AML-193 (cell line): ENCODE measurements around the gene MACROH2A2.
"Not testable (repeated sequence)": the region's sequence is repeated elsewhere in the genome, so short reads cannot be mapped to it uniquely, and the experiment has no call there.

Source experiments
- DNase-seq, 2 experiments: peaks; one replicate each; lab custom pipeline; 2025; lab: John Stamatoyannopoulos, UW

Gene MACROH2A2

GRCh38 chr10:70067586-70067985 lies 14.9 kb downstream of the MACROH2A2 start:
- DNase-seq: no peak

DNA sequence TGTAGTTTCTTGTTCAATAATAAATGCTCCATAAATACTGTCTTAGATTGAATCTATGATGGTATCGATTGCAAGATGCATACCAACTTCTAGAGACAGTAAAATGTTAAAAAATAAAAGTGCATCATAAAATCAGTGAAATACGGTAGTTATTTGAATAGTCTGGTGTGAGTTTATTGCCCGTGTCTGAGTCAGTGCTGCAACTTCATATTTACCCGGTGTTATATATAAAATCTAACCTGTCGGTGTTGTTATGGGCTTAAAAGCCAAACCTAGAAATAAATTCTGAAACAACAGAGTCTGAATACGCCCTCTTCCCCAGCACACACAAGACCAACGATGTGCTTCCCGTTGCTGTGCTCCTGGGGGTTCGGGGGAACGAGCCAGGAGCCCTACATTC lies 16.3 kb downstream of the MACROH2A2 start:
- DNase-seq: no peak

DNA sequence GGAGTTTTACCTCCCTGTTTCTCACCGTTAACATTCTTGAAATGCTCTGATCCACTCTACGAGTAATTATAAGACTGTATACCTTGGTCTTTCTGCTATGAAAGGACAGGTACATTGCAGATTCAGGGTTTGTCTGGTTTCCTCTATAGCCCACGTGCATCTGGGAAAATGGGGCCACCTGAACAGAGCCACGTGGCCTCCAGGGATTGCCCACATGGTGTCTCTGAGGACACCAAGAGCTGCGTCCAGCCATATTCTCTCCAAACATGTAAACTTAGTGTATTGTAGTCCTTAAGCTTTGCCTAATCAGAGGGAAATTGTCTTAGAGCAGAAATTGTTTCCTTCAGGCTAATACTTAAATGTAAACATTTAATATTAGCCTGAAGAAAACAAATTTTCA lies 16.7 kb downstream of the MACROH2A2 start:
- DNase-seq: no peak

DNA sequence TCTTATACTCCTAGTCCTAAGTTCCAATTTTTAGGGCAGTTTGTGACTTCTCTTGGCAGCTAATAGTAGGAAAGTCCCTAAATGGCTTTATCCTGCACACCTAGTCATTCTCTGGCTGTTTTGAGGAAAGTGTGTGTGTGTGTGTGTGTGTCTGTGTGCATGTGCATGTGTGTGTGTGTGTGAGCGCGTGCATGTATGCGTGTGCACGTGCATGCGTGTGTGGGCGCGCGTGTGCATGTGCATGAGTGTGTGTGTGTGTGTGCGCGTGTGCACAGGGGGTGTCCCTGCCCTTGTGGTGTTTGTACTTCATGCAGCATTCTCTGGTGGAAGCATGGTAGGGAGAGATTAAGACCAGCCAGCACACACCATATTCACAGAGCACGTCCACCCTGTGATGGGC lies 18.2 kb downstream of the MACROH2A2 start:
- no peak for DNase-seq

- DNase-seq: no peak
These were observed 21.5 kb downstream of the MACROH2A2 start for GRCh38 chr10:70074165-70074564.

DNA sequence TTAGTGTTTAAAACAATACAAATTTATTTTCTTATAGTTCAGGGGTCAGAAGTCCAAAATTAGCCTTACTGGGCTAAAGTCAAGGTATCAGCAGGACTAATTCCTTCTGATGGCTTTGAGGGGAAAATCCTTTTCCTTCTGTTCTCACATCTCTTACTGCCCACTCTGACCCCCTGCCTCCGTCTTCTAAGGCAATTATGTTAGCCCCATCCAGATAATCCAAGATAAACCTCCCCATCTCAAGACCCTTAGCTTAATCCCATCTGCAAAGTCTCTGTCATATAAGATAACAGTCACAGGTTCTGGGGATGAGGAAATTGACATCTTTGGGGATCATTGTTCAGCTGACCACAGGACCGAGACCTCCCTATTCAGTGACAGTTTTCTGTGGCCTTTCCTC lies 22.3 kb downstream of the MACROH2A2 start:
- DNase-seq: no peak

GRCh38 chr10:70078329-70078728 lies 25.7 kb downstream of the MACROH2A2 start:
- no peak for DNase-seq

- DNase-seq: no peak
These were observed 26.3 kb downstream of the MACROH2A2 start for GRCh38 chr10:70078937-70079336.

GRCh38 chr10:70080789-70081188 lies 28.1 kb downstream of the MACROH2A2 start:
- DNase-seq: not testable (repeated sequence)

DNA sequence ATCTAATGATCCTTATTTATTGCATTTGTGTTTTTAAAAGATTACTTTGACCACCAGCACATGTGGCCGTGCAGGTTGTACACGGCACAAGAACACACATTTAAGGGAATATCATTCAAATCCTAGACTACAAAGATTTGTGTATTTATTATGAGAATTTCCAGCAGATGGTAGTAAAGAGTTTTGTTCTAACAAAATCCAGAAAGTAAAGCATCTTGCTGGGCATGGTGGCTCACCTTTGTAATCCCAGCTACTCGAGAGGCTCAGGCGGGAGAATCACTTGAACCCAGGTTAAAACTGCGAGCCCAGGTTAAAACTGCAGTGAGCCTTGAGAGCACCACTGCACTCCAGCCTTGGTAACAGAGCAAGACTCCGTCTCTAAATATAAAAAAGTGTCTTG lies 31.5 kb downstream of the MACROH2A2 start:
- peak in 1 of 2 experiments; percentile 14 for DNase-seq

DNA sequence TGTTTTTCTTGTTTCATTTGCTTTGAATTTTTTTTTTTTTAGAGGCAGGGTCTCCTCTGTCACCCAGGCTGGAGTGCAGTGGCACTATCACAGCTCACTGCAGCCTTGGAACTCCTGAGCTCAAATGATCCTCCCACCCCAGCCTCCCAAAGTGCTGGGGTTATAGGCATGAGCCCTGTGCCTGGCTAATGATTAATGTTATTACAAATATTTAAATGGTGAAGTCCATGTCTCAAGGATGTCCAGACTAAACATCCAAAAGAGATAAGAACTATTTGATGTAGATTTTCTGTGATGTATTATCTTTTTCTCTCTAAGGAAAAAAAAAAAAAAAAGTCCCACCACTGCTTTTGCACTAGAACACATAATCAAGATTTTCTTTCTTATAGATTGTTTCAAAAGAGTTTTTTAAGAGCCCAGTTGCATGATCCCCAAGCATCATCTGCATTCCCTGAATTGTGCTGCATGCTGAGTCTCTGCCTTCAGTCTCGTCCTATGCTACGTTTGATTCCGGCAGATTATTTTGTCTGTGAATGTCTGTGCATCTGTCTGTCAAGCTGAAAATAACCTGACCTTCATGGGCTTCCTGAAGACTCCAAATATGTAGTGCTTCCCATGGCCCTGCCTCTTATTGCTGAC lies 33.4 kb downstream of the MACROH2A2 start:
- DNase-seq: no peak

GRCh38 chr10:70087616-70088307 lies 35.1 kb downstream of the MACROH2A2 start:
- DNase-seq: no peak

DNA sequence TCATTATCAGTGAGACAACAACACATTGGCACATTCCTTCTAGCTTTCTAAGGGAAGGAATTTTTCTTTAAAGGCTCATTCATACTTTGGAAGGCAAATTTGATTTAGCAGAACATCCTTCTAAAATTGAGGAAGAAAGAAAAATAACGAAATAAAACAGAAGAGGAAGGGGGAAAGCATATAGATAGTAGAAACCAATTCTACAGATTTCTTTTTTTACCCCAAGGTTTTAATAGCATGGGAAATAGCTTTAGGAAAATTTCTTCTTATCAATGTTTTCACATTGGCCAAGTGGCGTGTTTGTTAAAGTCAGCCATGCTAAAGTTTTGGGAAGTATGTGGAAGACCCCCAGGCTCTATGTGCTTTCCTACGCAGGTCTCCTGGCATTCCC lies 35.7 kb downstream of the MACROH2A2 start:
- DNase-seq: no peak

- DNase-seq: no peak
These were observed 37.4 kb downstream of the MACROH2A2 start for GRCh38 chr10:70090013-70090412.

DNA sequence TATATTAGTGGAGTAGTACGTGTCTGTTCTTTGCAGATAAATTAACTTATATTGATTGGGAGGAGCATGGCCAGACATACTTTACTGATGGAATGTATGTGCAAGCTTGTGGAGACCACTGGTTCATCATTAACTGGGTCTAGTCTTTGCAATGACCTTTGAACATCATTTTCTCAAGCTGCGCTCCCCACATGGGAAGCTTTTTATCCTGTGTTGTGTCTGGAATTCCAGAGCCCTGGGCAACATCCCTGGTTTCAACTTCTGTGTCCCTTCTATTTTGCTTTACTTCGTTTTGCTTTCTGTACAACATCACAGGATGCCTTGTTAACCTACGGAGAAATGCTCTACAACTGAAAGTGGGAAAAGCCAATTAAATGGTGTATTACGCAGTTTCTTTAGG lies 38.3 kb downstream of the MACROH2A2 start:
- DNase-seq: no peak

DNA sequence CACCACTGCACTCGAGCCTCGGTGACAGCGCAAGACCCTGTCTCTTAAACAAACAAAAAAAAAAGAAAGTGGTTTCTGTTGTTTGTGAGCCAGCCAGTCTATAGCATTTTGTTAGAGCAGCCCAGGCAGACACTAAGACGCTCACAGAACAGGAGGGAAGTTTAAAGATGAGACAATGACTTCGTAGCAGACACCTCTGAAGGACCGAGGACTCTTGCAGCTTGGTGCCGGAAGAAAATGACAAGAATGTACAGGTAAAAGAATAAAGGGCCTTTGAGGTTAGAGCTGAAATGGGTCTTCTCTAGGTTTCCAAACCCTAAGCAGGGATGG lies 39.7 kb downstream of the MACROH2A2 start:
- no peak for DNase-seq

DNA sequence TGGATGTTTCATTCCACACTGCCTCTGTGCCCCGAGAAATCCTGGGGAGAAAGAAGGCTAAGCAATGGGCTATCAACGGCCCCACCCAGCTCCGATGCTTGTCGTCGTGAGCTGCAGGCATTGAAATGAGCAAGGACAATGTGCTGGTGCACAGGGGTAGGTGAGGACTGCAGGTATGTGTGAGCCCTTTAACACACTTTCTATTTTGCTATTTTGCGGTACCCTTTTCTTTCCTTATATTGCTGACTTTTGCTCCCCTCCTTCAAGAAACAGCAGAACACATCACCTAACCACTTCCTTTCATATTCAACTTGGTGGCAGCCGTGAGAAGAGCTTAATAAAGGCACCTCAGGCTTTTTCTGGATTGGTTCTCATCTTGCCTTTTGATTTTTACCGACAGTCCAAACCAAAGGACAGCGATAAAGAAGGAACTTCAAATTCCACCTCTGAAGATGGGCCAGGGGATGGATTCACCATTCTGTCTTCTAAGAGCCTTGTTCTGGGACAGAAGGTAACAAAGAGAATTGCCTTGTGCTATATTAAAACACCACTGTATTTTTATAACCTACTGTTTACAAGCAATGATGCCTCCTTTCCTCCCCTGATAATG lies 40.8 kb downstream of the MACROH2A2 start:
- DNase-seq: no peak

DNA sequence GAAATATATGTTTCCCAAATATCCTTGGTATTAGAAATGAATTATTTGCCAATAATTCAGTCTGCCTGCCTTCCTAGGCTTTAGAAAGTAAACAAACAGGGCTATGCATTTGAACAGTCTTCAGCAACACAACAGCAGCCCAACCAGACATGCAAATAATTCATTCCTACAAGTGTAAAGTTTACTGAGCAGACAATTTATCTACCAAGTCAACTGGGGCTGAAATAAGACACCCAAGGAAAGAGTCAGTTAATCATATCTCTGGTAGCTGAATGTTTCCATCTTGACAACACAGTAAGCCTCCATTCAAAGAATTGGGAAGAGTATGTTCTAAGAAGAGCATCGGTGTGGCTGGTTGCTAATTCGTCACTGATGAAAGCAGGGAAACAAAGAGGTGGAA lies 41.6 kb downstream of the MACROH2A2 start:
- DNase-seq: no peak

GRCh38 chr10:70096016-70096704 lies 43.5 kb downstream of the MACROH2A2 start:
- no peak for DNase-seq

- no peak for DNase-seq
These were observed 44.2 kb downstream of the MACROH2A2 start for GRCh38 chr10:70096705-70097420.

DNA sequence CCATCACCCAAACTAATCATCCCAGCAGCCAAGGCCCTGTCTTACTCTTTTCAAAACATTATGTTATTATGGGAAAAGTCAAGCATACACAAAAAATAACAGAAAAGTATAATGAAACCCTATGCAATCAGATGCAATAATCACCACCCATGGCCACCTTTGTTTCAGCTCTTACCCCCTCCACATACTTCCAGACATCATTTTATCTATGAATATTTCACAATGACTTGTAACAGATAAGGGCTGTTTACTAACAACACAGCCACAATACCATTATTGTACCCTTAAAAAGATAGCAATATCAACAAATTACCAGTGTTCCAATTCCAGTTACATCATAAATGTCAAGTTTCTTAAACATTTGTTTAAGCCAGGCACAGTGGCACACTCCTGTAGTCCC lies 44.8 kb downstream of the MACROH2A2 start:
- no peak for DNase-seq

GRCh38 chr10:70098271-70098670 lies 45.6 kb downstream of the MACROH2A2 start:
- DNase-seq: no peak
